ENCODE data around the gene SPATA6.
"Not testable (repeated sequence)": the region's sequence is repeated elsewhere in the genome, so short reads cannot be mapped to it uniquely, and the experiment has no call there.

SPATA6 gene

DNA sequence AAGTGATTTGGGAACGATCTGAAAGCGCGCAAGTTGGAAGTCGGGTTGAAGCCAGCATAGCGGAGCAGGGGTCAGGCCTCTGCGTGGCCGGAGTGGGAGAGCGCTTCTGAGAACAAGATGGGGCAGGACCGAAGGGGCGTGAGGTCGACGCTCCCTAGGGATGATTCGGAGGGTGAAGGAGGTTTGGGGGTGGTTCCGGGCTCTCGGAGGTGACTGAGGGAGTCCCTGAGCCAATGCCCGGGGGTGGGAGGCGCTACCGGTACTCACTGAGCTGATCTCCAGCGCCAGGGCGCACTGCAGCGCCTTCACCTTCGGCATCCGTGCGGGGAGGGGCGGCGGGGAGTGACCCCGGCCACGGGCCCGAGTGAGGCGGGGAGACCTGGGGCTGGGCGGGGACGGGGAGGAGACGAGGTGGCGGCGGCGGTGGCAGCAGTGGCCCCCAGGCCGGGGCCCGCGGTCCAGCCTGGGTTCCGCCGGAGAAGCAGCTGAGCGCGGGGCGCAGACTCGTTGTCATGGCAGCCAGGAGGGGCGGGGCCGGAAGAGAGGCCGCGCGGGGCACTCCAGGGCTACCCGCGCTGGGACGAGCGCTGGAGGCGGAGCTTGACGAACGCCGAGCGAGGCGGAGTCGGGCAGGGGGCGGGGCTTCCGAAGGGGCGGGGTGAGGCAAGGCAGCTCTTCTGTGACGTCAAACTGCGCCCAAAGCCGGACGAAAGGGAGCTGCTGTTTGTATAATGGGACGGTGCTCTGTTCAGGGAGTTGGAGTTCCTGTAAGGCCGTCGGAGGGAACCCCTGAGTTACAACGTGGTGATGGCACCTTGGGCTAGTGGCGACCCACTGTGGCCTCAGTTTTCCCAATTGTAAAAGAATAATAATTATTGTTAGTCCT lies at the start of gene SPATA6:
Gene SPATA6 (minus strand): TSS at position 514 of the 886 bp plus-strand sequence. CDS start 196 bp downstream, at position 318.
- peak; percentile 97 to 98 for DNase-seq

DNA sequence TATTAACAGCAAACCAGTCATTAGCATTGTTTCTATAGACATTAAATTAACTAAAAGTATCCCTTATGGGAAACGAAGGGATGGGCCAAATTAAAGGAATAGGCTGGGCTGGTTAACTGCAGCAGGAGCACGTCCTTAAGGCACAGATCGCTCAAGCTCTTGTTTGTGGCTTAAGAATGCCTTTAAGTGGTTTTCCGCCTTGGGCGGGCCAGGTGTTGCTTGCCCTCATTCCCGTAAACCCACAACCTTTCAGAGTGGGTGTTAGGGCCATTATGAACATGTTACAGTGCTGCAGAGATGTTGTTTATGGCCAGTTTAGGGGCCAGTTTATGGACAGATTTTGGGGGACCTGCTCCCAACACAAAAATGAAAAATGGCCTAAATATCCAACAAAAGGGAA lies 47.9 kb upstream of the SPATA6 start:
- DNase-seq: not testable (repeated sequence)

DNA sequence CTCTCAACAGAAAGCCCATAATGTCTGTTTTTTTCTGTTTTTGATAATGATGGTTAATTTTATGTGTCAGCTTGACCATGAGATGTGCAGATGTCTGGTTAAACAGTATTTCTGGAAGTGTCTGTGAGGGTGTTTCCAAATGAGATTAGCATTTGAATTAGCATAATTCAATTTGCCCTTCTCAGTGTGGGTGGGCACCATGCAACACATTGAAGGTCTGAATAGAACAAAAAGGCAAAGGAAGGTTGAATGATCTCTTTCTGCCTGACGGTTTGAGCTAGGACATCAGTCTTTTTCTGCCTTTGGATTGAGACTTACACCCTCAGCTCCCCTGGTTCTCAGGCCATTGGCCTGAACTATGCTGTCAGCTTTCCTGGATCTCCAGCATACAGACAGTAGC lies 34.9 kb upstream of the SPATA6 start:
- DNase-seq: no peak

DNA sequence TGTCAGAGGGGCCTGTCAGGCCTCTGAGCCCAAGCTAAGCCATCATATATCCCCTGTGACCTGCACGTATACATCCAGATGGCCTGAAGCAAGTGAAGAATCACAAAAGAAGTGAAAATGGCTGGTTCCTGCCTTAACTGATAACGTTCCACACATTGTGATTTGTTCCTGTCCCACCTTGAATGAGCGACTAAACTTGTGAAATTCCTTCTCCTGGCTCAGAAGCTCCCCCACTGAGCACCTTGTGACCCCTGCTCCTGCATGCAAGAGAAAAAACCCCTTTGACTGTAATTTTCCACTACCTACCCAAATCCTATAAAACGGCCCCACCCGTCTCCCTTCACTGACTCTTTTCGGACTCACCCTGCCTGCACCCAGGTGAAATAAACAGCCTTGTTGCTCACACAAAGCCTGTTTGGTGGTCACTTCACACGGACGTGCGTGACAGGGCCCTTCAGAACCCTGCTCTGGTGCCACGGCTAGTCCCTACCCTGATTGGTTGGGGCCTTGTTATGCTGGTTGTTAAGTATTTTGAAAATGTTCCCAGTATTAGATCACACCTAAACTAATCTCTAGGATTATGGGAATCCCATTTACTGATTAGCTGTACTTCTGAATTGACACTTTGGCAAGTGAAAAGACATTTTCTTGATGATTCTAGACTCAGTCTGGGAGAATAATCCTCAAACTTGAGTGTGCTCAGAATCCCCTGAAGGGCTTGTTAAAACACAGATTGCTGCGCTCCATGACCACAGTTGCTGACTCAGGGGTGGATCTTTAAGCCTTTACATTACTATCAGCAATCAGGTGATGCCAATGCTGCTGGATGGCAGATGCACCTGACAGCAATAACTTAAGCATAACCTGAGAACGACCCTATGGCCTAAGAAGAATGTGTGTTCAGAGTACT lies 28.8 kb upstream of the SPATA6 start:
- DNase-seq: no peak

DNA sequence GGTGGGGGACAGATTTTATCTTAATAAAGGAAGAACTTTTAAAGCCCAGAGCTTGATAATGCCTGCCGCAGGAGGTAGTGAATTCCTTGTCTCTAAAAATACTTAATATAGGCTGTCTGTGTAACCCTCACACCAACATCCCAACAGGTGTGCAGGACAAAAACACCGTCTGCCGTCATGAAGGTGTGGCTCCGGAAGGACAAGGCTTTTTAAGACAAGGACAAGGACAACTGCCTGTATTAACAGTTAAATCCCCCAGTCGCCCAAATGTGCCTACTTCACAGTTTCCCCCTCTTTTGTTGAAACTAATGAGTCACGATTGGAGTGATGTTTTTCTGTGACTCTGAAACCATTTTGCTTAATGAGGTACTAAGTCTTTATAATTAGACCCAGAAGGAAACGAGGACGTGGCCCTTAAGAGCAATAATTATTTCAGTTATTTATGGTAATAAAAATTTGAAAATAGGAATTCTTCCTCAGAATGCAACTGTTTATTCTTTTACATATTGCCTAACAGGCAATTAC lies 27.3 kb upstream of the SPATA6 start:
- no peak for DNase-seq

DNA sequence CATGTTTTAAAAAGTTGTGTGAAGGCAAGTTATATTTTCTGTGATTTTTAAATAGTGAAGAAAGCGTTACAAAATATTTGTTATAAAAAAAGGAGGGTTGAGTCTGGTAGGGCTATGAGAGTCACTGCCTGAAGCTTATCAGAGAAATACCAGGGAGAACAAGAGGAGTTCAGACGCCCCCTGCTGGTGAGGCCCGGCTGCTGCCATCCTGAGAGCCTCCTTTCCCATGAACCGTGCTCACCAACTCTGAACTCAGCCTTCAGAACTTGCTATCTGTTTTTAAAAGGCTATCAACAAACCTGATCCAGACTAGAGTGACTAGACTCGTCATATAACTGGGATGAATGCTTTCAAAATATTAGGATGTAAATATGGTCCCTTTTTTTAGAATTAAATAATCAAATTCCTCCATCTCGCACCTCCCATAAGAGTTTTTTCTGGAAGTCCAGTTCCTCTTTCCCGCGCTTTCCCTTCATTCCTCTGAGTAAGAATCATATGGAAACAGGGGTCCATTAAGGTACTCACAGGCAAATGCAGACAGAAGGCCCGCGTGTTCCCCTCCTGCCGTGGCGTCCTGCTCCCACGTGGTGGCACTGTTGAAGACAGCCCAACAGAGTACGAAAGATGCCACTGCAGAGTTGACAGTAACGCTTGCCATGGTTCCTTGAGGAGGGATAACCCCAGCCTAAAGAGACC lies 26.2 kb upstream of the SPATA6 start:
- DNase-seq: peak; percentile 72 to 81

DNA sequence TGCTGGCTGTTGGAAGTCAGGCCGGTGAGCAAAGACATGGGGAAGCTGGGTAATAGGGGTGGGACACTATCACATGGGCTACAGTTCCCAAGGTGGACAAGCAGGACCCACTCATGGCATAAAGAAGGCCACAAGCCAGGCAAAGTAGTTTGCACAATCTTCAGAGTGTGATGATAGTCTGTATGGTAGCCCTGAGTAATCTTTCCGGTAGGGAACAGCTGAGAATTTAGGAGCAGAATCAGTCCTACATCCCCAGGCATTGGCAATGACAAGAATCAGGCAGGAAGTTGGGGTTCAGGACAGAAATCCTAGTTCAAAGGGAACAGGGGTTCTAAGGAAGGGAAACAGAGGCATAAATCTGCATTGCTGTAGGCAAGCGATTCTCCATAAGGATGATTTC lies 23.9 kb upstream of the SPATA6 start:
- no peak for DNase-seq

DNA sequence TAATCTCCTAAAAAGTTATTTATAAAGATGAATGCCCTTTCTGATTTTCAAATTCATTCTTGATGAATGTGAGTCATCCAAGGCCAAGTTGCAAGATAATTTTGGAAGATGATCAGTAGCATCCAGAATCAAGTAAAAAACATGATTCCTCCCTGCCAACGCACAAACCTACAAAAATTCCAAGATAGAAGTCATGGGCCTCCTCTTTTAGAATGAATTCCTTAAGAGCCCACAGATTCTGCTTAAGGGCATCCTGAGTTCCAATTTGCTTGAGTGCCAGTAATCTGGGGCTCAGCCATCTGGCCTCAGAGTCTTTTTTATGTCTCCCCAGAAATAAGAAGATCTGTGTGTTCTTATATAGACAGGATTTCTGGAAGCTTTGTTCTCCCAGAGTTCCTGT lies 23.2 kb upstream of the SPATA6 start:
- no peak for DNase-seq

DNA sequence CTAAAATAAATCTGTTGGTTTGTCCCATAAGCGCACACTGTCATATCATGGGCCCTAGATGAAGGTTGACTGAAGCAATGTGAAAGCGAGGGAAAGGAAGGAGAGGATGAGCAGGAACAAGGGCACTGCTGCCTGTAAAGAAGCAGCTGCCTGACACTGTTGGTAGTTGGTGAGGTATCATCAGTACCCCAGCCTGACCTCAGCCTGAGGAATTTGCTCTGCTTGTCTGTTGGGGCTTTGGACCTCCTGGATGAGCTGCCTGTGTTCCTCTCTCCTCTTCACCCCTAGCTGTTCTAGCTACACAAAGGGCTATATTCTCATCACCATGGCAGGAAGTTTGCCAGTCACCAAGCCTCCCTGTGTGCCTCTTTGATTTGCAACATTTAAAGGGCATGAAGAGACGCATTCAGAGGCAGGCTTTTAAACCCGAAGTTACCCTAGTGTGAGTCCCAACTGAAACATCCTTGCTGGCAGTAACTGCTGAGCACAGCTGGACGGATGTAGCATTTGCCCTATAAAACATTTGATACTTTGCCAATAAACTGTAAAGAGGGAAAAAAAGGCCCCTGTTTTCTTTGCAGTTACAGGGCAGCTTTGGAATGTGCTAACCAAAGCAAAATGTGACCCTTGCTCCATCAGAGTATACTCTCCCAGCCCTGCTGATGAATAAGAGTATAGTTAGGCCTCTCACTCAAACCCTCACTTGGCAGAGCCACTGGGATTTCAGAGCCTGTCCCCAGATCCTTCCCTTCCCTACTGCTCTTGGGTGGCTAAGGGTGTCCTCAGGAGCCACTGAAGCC lies 22.2 kb upstream of the SPATA6 start:
- DNase-seq: no peak

DNA sequence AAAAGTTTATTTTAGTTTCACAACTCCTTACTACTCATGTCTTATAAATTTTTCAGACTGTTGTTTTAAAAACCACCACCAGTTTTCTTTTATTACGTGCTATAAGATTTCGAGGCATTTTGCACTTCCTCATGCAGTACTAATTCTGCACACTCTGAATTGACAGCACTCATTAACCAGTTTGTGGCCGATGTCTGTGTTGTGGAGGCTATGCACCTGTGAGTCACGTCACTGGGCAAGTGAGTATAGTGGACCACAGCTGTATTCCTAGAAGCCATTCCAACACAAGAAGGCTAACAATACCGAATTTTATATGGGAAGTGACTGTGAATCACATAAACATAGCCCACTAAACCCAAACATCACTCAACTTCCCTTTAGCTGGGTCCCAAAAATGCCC lies 21.0 kb upstream of the SPATA6 start:
- DNase-seq: no peak

DNA sequence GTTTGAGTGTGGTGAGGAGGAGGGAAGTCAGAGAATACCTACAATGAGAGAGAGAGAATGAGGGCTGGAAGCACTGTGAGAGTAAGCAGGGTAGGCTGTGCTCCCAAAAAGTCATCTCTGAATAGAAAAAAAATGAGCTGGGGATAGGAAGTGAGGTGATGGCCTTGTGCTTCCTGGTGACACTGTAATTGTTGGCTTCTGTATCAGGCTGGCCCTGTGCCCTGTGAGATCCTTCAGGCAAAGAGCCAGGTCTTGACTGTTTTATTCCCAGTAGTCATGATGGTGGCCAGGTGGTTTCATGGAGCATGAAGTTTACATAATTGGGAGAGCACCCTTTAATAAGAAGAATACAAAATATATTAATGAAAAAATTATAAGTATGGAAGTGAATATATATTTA lies 20.4 kb upstream of the SPATA6 start:
- no peak for DNase-seq

DNA sequence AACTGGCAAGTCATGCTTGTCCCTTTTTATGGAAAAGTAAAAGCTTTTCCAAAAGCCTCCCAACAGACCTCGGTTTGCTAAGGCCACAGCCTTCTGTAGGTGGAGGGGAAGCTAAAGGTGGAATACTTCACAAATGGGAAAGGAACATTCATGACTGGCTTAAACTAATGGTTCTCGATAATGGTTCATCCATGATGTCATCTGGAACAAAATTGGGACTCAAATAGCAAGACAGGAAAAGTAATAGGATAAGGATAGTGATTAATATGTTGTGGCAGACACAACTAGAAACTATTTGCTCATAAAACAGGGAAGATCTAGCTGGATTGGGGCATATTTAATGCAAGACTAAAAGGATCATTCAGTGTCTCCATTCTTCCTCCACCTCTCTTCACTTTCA lies 16.7 kb upstream of the SPATA6 start:
- DNase-seq: no peak

DNA sequence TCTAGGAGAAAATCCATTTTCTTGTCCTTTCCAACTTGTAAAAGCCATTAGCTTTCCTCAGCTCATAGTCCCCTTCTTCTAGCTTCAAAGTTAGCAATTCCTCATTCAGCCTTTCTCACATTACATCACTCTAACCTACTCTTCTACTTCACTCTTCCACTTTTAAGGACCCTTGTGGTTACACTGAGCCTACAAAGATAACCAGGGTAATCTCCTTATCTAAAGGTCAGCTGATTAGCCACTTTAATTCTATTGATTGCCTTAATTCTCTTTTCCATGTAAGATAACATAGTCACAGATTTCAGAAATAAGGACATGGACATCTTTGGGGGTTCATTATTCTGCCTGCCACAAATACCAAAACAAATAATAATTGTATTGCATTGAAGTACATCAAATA lies 8.5 kb upstream of the SPATA6 start:
- DNase-seq: no peak

DNA sequence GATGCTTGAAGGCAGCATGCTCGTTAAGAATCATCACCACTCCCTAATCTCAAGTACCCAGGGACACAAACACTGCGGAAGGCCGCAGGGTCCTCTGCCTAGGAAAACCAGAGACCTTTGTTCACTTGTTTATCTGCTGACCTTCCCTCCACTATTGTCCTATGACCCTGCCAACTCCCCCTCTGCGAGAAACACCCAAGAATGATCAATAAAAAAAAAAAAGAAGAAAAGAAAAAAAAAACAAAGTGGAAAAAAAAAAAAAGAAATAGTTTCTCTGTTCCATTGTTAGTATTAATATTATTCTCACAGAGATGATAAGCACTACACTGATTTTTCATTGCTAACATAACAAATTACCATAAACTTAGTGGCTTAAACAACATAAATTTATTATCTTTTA lies 8.0 kb upstream of the SPATA6 start:
- DNase-seq: not testable (repeated sequence)

DNA sequence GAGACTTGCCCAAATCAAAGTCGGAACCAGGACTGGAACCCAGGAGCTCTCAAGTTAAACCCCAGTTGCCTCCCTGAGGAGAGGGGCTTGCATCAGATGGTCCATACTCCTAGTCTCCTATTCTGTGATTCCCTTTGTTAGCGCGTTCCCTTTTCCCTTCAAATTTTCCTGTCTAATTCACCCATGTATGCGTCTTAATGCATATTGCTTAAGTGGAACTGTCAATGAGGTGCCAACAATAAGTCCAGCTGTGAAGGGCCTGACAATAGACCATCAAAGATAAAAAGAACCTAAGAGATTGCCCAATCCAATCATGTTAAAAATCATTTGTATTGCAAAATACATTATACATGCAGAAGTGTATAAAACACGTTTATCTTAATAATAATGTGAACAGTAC lies 634 bp upstream of the SPATA6 start:
- DNase-seq: no peak

DNA sequence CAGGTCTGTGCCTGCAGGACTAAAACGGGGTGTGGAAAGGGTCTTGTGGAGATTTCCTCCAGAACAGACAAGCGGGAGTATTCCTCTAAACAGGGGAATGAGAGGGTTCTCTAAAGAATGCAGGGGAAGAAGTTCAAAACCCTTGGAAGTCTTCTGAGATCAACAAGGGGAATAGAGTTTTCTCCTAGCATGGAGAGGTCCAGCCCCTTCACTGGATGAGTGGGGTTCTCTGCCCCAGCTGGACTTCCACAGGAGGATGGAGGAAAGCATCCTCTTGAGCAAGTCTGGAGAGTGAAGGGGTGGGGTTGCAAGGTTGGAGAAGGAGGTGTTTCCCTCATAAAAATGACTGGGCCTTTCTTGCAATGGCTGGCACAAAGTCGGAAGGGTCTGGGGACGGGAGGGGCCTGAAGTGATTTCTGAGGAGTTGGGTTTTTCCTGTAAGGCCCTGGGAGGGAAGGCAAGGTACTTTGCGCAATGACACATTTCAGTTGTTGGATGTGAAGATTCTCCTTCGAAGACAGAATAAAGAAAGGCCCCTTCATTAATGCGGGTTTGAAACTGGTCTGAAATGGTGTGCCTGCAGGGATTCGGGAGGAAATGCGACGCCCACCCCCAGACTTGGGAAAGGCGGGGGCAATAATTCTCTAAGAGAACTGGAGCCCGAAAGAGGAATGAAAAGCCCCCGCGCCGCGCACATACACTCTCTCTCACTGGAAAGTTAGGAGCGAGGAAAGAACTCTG lies 884 bp downstream of the SPATA6 start:
- DNase-seq: no peak

DNA sequence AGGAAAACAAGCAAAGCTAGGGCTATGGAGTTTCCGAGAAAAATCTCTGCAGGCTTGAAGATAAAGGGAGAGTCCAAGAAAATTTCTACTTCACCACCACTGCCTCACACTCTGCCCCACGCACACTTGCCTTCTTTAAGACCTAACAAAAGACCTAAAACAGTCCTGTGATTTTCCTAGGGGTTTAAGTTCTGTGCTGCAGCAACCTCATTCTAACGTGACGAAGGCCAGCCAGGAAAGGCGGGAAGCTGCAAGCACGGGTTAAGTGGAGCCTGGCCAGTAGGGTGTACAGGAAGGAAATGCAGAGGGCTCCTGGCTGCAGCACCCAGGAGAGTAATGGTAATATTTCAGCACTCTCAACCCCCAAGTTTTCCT lies 1.5 kb downstream of the SPATA6 start:
- DNase-seq: no peak

DNA sequence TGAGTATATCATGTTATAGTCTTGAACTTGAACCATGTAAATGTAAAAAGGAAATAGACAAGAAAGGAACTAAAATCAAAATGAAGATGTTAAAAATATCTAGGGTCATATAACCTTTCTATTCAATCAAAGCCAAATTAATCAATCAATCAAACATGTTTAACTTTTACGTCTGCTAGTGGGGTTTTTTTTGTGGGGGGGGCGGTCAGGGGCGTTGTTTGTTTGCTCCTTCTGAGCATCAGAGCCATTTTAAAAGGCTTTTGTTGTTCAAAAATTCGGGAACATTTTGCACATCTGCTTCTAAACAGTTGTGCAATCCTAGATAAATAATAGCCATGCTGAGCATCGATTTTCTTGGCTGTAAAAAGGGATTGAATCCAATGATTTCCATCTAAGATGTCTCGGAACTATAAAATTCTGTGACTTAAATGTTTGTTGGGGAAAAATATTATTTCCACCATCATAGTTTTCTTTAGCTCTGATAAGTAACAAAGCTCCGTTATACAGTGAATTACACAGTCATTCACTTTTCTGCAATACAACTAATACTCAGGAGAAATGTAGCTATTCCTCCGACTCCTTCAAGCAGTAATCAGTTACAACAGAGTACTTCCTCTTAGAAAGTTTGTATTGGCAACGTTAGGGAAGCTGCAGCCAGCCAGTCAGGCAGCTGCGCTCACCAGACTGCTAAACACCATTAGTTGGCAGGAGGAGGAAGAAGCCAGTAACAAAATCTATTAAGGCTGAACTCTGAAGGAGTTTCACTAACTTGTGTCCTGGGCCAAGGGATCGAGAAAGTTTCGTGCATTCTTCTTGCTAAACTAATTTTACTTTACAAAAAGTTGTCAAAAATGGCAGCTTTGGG lies 2.2 kb downstream of the SPATA6 start:
- no peak for DNase-seq

DNA sequence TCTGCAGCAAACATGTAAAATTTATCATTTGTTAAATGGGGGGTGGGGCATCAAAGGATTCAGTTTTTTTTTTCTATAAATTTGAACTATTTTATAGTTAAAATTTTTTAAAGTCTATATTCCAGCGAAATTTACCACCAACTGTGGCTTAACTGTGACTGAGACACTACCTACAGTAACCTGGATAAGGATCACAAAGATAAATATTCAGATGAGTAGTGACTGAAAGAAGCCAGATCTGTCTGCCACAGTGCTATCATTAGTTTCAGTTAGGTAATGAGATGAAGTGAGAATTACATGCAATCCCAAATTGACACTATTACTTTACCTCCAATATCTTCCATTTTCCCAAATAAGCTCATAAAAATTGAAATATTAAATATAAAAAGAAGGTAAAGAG lies 5.4 kb downstream of the SPATA6 start:
- DNase-seq: no peak

DNA sequence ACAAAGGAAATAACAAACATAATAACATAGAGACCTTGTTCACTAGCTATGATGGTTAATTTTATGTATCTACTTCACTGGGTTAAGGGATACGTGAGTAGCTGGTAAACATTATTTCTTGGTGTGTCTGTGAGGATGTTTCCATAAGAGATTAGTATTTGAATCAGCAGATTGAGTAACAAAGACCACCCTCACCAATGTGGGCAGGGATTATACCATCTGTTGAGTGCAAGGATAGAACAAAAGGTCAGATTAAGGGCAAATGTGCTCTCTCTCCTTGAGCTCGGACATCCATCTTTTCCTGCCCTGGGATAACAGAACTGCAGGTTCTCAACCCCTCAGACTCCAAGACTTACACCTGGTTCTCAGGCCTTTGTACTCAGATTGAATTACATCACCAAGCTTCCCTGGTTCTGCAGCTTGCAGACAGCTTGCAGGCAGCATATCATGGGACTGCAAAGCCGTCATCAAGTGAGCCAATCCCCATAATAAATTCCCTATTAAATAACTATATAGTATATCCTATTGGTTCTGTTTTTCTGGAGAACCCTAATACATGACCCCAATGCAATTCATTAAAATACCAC lies 9.2 kb downstream of the SPATA6 start:
- no peak for DNase-seq

All from activated T-cell treated with anti-CD3 and anti-CD28 coated beads, Interleukin-2, amount 50 U/mL, for 48 hours (primary cell).